ENCODE data around the gene DTWD1.
A peak's percentile ranks its signal among the peaks of the same experiment; 100 is the strongest.
"Not testable (repeated sequence)": the region's sequence is repeated elsewhere in the genome, so short reads cannot be mapped to it uniquely, and the experiment has no call there.

Gene DTWD1

GRCh38 chr15:49620658-49621368, at the start of gene DTWD1, which contains the start of gene FAM227B:
Gene DTWD1, plus strand, starts transcription at chr15:49621048. Its CDS starts 4,120 bp downstream, at chr15:49625168.
Gene FAM227B, minus strand, starts transcription at chr15:49620818. Its CDS starts 5,647 bp downstream, at chr15:49615171.
- DNase-seq (ENCODE audit: low read depth, low spot score): peak; percentile 79

DNA sequence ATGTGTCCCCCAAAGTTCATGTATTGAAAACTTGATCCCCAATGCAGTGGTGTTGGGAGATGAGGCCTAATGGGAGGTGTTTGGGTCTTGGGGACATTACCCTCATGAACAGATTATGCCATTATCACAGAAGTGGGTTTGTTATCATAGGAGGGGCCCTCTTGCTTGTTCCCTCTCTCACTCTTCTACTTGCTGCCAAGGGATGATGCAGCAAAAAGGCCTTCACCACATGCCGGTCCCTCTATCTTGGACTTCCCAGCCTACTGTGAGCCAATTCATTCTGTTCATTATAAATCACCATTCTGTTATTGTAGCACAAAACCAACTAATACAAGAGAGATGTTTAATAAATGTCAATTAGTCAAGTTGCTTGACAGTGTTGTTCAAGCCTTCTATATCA, 47.4 kb upstream of the DTWD1 start:
- no peak for DNase-seq (ENCODE audit: low read depth, low spot score)

DNA sequence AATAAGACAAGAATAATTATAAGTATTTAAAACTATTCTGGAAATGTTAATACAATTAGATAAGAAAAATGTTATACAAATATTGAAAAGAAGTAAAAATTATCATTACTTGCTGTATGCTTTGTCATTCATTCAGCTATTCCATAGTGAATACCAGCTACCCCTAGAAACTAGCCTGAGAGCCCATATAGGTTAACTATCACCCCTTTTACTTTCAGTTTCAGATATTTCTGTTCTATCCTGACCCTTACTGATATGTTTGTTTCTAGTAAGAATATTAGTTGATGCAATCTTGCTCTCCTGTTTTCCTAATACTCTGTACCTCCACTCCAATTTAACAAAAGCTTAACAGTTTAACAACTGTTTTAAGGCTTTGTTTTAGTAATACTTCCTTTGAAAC, 31.8 kb upstream of the DTWD1 start:
- DNase-seq (ENCODE audit: low read depth, low spot score): no peak

GRCh38 chr15:49592829-49593316, 28.0 kb upstream of the DTWD1 start:
- not testable (repeated sequence) for DNase-seq (ENCODE audit: low read depth, low spot score)

DNA sequence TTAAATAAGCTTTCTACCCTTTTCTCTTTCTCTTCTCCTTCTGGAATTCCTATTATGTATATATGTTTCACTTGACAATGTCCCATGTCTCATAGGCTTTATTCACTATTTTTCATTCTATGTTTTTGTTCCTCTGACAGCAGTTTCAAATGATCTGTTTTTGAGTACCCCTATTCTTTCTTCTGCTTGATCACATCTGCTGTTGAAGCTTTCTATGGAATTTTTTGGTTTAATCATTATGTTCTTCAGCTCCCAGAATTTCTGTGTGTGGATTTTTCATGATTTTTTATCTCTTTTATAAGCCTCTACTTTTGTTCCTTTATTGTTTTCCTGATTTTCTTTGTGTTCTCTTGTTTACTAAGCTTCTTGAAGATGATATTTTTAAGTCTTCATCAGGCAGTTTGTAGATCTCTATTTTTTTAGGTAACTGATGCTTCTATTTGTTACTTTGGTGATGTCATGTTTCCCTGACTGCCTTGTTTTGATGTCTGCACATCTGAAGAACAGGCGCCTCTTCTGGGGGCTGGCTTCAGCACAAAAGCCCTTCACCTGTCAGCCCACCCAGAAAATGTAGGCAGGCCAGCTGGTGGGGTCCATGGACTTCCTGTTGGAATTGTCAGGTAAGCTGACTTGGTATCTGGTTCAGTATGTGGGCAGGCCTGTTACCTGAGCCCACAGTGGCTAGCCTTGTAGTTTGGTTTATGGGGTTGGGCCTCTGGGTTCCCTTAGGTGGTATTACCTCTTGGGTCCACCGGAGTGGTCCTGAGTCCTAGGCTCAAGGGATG, 16.0 kb upstream of the DTWD1 start:
- DNase-seq (ENCODE audit: low read depth, low spot score): no peak

GRCh38 chr15:49605588-49605987, 15.3 kb upstream of the DTWD1 start:
- DNase-seq (ENCODE audit: low read depth, low spot score): no peak

DNA sequence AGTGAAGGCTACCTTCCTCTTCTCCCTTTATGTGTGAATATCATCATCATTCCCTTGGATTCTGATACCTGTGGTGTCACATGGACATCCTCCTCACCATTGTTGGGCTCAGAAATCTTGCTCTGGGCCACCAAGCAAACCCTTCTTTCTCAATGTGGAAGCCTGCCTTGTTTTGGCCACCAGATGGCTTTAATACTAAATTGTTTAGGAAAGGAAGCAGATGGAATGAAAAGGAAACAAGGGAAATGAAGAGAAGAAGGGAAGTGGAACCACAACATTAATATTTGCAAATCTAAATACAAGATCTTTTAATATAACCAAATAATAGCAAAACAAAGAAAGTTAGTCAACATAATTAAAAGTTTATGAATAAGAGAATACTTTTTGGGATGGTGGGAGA, 14.3 kb upstream of the DTWD1 start:
- DNase-seq (ENCODE audit: low read depth, low spot score): no peak

GRCh38 chr15:49610157-49610918, 10.5 kb upstream of the DTWD1 start:
- no peak for DNase-seq (ENCODE audit: low read depth, low spot score)

- not testable (repeated sequence) for DNase-seq (ENCODE audit: low read depth, low spot score)
These were observed 8.6 kb upstream of the DTWD1 start for GRCh38 chr15:49612240-49612639.

GRCh38 chr15:49619226-49619625, 1.6 kb upstream of the DTWD1 start:
- no peak for DNase-seq (ENCODE audit: low read depth, low spot score)

GRCh38 chr15:49620199-49620598, 649 bp upstream of the DTWD1 start:
- no peak for DNase-seq (ENCODE audit: low read depth, low spot score)

DNA sequence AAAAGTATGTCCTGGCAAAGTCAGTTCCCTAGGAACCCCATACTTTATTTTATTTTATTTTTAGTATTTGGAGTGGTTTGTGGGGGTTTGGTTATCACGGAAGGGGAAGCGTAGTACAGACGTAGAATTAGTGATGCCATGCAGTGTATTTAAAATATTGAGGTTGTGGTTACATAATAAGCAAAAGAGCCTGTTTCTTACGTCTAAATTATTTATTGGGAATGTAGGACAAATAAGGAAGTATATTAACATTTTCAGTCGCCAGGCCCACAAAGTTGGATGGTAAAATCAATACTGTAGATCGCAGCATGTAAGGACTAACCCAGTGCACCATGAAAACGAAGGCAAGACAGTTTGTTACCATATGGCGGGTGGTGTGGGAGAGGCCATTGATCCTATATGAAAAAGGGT, 558 bp downstream of the DTWD1 start:
- no peak for DNase-seq (ENCODE audit: low read depth, low spot score)

- no peak for DNase-seq (ENCODE audit: low read depth, low spot score)
These were observed 1.0 kb downstream of the DTWD1 start for GRCh38 chr15:49621887-49622286.

DNA sequence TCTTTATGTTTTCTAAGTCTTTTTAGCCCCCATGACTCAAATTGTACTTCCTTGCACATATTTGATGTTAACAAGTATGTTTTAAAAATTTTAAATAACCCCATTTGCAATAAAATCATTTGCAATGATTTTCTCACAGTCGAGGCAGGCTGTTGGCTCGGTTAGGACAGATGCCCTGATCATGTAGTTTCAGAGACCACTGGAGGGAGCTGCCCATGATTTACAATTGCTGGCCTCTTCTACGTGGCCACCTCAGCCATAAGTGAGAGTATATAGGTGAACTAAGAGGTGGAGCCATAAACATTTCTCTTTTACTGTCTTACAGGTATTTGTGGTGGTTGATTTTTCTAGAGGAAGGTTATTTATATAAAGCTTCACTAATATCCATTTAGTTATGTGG, 1.7 kb downstream of the DTWD1 start:
- DNase-seq (ENCODE audit: low read depth, low spot score): no peak

DNA sequence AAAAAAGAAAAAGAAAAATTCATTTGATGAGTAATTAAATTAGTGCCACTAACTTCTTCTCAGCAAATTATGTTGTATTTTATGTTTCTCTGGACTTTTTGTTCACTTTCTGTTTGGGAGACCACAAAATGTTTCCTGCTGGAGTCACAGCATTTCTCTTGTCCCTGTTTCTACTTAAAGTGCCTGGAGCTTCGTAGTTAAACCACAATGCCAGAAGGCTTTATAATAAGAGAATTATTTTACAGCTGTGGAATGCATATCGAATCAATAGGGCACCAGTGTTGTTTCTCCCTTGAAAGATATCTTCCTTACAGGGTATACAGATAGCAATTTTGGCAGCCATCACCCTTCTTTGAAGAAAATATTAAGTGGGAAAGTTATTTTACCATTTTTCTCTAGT, 3.2 kb downstream of the DTWD1 start:
- no peak for DNase-seq (ENCODE audit: low read depth, low spot score)

DNA sequence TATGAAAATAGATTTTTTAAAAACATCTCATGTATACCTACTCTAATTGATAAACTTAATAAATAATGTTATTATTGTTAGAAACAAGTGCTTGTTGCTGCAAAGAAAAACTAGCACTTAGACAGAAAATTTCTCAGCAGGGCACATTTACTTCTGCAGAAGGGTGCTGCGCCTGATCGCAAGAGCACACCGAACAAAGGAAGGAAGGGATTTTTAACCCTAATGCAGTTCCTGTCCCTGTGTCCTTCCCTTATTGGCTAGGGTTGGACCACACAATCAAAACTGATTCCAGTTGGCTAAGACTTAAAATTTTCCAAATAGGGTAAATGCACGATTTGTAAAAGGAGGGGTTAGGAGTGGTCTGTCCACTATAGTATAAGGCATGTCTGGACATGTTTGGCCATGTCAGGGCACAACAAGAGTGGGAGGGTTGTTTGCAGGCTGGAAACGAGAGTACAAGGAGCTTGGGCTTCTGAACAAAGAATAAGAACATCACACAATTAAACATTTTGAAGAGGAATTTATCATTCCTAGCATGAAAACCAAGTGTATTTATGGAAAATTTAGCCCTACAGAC, 4.7 kb downstream of the DTWD1 start:
- no peak for DNase-seq (ENCODE audit: low read depth, low spot score)

DNA sequence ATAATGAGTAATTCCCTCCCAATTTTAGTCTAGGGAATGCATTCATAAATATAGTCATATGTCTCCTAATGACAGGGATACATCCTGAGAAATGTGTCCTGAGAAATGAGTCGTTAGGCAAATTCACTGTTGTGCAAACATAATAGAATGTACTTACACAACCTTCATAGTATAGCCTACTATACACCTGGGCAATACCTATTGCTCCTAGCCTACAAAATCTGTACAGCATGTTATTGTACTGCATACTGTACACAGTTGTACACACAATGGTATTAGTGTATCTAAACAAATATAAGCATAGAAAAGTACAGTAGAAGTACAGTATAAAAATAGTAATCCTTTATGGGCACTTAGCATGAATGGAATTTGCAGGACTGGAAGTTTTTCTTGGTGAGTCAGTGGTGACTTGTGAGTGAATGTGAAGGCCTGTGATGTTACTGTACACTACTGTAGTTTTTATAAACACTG, 6.6 kb downstream of the DTWD1 start:
- no peak for DNase-seq (ENCODE audit: low read depth, low spot score)

- no peak for DNase-seq (ENCODE audit: low read depth, low spot score)
These were observed 7.5 kb downstream of the DTWD1 start for GRCh38 chr15:49628379-49628778.

DNA sequence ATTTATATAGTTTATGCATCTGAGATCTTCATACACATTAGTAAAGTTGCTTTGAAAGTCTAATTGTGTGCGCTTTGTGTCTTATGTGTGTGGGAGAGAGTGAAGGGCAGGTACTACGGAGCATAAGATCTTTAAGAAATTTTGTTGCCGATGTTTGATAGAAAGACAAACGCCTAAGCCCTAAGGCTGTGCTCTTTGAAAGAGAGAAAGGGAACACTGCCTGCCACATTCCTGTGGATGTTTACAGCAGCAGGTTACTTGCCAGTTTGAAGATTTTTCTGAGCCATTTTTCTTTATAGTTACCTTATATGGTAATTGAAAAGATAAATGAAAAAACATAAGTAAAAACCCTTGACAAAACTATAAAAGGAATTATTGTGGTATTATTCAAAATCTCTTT, 17.0 kb downstream of the DTWD1 start:
- DNase-seq (ENCODE audit: low read depth, low spot score): no peak

DNA sequence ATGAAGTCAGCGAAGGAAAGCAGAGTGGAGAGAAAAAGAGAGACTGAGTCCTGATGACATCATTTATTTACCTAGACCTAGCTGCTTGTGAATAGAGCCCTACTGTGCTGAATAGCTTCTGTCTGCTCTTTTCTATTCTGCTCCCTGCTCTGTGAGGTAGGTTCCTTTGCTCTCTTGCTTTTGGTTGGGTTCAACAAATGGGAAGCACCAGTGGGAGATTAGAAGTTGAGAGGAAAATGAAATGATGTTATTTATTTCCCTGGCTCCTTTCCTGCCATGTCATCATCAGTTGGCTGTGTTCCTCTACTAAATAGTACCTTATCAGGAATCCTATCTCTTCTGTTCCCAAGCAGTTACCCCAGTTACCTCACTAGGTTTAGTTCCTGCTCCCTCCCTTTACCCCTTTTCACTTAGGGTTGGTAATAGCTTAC, 23.5 kb downstream of the DTWD1 start:
- DNase-seq (ENCODE audit: low read depth, low spot score): no peak

DNA sequence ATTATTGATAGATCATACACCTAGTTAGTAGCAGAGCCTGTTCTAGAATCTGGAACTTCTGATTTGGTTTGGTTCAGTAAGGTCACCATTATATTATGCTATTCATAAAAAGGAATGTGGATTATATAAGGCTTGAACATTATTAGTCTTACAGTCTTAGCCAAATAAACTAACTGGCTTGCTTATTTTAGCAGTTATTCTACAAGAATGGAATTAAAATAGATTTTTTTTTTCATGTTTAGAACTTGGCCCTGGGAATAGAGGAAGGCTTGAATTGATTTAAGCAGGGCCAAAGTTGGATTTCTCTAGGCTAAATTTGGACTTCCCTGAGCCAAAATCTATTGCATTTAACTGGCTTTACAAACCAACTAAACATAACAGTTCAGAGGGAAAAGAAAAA, 24.4 kb downstream of the DTWD1 start:
- DNase-seq (ENCODE audit: low read depth, low spot score): no peak

DNA sequence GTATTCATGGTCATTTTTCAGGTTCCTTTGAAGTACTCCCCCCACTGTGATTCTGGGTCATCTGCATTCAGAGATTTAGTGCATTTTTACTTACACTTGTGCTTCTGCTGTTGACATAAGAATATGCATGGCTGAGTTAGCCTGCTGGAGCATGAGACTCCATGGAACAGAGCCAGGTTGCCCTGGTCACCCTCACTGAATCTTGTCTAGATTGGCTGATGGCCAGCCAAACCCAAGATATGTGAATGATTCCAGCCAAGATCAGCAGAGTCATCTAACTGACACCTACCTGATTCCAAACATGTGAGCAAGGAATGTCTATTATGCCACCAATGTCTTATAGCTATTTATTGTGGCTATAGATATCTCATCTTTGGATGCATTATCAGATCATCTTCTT, 25.1 kb downstream of the DTWD1 start:
- DNase-seq (ENCODE audit: low read depth, low spot score): no peak

Data from iPS DF 19.7 (cell line).